ENCODE results near the gene SLC51B. TPM values are rescaled to one million over a fixed set of nuclear protein-coding genes. Genes with fewer than 3 reads are reported as not detected.

SLC51B gene
- total RNA-seq (2012; rRNA removed) (not detected in 2 replicates), polyA plus RNA-seq (2012; rRNA removed) (0.16 TPM in 1 of 2 replicates, not detected in the other), Bru-seq, nascent RNA (not detected), BruChase-seq, experiment 1, labeled RNA remaining after a 6-hour chase (not detected), BruChase-seq, experiment 2, labeled RNA remaining after a 2-hour chase (percentile 9 among the genes with signal in this experiment)
- polyA plus RNA-seq (2012; cell fraction: cytosol; rRNA removed) = 0.09 TPM in 1 of 2 replicates, not detected in the other
- polyA plus RNA-seq (2012; cell fraction: nucleus; rRNA removed; ENCODE audit: low replicate concordance) = not detected in 2 replicates
- long read RNA-seq = 0 reads

DNA sequence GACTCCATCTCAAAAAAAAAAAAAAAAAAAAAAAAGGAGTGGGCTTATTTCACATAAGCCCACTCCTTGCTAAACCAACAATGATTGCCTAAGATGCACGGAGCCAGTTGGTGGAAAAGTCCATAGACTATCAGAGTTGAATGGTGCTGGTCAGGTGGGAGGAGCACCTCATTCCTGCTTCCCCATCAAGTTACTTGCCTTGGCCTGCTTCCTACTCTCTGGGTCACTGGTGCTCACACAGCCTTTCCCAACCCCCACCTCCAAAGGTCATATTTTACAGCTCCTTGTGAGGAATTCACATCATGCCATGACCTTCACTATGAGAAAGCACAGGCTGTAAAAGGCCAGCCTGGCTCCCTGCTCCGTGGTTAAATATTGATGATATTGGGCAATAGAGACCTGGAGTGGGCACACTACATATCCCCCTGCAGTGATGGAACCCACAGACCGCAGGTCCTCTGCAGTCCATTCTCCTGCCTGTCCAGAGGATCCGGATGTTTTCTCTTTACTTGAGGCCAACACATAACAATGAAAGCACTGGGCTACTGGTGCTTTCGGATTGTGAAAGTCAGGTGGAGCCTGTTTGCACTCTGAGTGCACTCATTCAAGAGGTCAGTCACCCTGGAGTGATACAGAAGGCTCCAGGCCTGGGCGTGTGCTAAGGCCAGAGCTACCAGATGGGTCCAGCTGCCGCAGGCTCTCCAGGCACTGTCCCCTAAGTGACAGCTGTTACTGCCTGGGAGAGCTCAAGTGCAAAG, at the start of gene SLC51B:
Gene SLC51B (plus strand): TSS at position 664 of the 758 bp plus-strand sequence. CDS start 4,618 bp downstream, outside the sequence.
- peak within 1 kb of the TSS; percentile 41 for H3K4ac ChIP-seq (ENCODE audit: low read depth, low read length)
- peak within 1 kb of the TSS; percentile 23 for H2AFZ ChIP-seq (replicated peaks; ENCODE audit: low read length, poor library complexity)
- H3K4me2 ChIP-seq (ENCODE audit: low read depth, low read length) = no peak within 1 kb of the TSS; the same call in 1 of the 2 replicates
- H3K4me3 ChIP-seq (ENCODE audit: insufficient read depth, low read depth, low read length) = no peak within 1 kb of the TSS
- H3K4me1 ChIP-seq (ENCODE audit: control insufficient read depth, insufficient read depth, low read length) = peaks cover 21% of the 10 kb centered on the region
- H3K27ac ChIP-seq (ENCODE audit: insufficient read depth, low read length) = no peak within 1 kb of the TSS
- peak within 1 kb of the TSS; percentile 31; the same call in 1 of the 2 replicates for H3K14ac ChIP-seq (replicated peaks; ENCODE audit: low read depth, low read length)
- H4K91ac ChIP-seq (ENCODE audit: insufficient read depth, low read depth, low read length) = 0 out of 2 replicates have a peak within 1 kb of the TSS, but pooled peaks have one; percentile 14
- no peaks in the 10 kb centered on the region for H3K27me3 ChIP-seq (ENCODE audit: control insufficient read depth, insufficient read depth, low read length)
- H4K20me1 ChIP-seq (ENCODE audit: insufficient read depth, low read length) = no peaks in the 10 kb centered on the region
- POLR2A ChIA-PET (ENCODE audit: unreplicated experiment) = no interaction called here
- WGBS, 2 experiments (ENCODE audit: extremely low coverage in 2 of 2, insufficient read length in 1 of 2) = 67% methylated on average over 1 of the region's 7 CpGs; no CpG with 5 or more reads in 1 of the 2 experiments
- H2AK9ac ChIP-seq (replicated peaks; ENCODE audit: low read depth, low read length, poor library complexity) = peak within 1 kb of the TSS; percentile 68
- BruUV-seq (replicated peaks) = no TSS peak
- ATAC-seq (ENCODE audit: low read depth) = no peak
- H3K9me1 ChIP-seq (ENCODE audit: insufficient read depth, low read length) = peaks cover 21% of the 10 kb centered on the region
- H3K36me3 ChIP-seq (ENCODE audit: control insufficient read depth, insufficient read depth, low read length) = no peaks in the 10 kb centered on the region
- no peak within 1 kb of the TSS for H2BK5ac ChIP-seq (ENCODE audit: low read depth, low read length, poor library complexity, severe bottlenecking)
- H3K18ac ChIP-seq (ENCODE audit: low read depth, low read length) = no peak within 1 kb of the TSS
- H2BK20ac ChIP-seq (ENCODE audit: low read depth, low read length) = peak within 1 kb of the TSS; percentile 44
- peak within 1 kb of the TSS in 1 of 2 experiments; percentile 42; a peak in 1 of 4 replicates for H4K8ac ChIP-seq (ENCODE audit: low read depth in 2 of 2, low read length in 2 of 2)
- intact Hi-C loops (cut with micrococcal nuclease) (no loop called here), in situ Hi-C loops (cut with MboI; ENCODE audit: low sequenced_read_pairs) (no loop called here), dilution Hi-C loops (cut with HindIII; ENCODE audit: low sequenced_read_pairs, unreplicated experiment) (no loop called here)
- TF ChIP-seq CEBPB (IDR thresholded peaks at IDR 0.05; ENCODE audit: low read depth, low read length) (peak; percentile 33; the same call in 1 of the 2 replicates), BHLHE40 (IDR thresholded peaks at IDR 0.05; ENCODE audit: low read depth, low read length) (no peak), MXI1 (IDR thresholded peaks at IDR 0.05; ENCODE audit: borderline replicate concordance, low read depth, low read length) (no peak), FOS (IDR thresholded peaks at IDR 0.05; ENCODE audit: low read depth, low read length) (no peak), RCOR1 (IDR thresholded peaks at IDR 0.05; ENCODE audit: insufficient replicate concordance, low read length) (no peak), RFX5 (IDR thresholded peaks at IDR 0.05; ENCODE audit: low read depth, low read length) (no peak)
- TF ChIP-seq, protein P1, sequence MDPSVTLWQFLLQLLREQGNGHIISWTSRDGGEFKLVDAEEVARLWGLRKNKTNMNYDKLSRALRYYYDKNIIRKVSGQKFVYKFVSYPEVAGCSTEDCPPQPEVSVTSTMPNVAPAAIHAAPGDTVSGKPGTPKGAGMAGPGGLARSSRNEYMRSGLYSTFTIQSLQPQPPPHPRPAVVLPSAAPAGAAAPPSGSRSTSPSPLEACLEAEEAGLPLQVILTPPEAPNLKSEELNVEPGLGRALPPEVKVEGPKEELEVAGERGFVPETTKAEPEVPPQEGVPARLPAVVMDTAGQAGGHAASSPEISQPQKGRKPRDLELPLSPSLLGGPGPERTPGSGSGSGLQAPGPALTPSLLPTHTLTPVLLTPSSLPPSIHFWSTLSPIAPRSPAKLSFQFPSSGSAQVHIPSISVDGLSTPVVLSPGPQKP (IDR thresholded peaks at IDR 0.05; ENCODE audit: borderline replicate concordance, low read depth, low read length) = no peak
- TF ChIP-seq, protein P2, sequence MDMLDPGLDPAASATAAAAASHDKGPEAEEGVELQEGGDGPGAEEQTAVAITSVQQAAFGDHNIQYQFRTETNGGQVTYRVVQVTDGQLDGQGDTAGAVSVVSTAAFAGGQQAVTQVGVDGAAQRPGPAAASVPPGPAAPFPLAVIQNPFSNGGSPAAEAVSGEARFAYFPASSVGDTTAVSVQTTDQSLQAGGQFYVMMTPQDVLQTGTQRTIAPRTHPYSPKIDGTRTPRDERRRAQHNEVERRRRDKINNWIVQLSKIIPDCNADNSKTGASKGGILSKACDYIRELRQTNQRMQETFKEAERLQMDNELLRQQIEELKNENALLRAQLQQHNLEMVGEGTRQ (IDR thresholded peaks at IDR 0.05; ENCODE audit: low read depth, low read length) = no peak
- H3K23ac ChIP-seq (ENCODE audit: low read depth, low read length) = no peak within 1 kb of the TSS
- H3K9me3 ChIP-seq (ENCODE audit: control insufficient read depth, insufficient read depth, low read length) = no peaks in the 10 kb centered on the region
- no peak within 1 kb of the TSS for H3K56ac ChIP-seq (ENCODE audit: extremely low read depth, insufficient read depth, low read length)
- no peak within 1 kb of the TSS; the same call in 2 of the 3 replicates for H2BK15ac ChIP-seq (ENCODE audit: low read depth, low read length)
- H3K79me1 ChIP-seq (ENCODE audit: low read depth in 1 of 2, low read length in 2 of 2) = no peaks in the 10 kb centered on the region; a peak in 1 of 4 replicates
- CTCF ChIA-PET = interaction anchor here (0.6 to 1.9 kb wide), 3 partner anchors 11 to 58 kb away, joined by 3 to 7 read pairs (median 6); no protein-coding TSS in a partner anchor
- DNase-seq = no peak
- peak within 1 kb of the TSS; percentile 61 for H2AK5ac ChIP-seq (ENCODE audit: low read depth, low read length)
- peak within 1 kb of the TSS; percentile 5; the same call in 1 of the 2 replicates for H4K5ac ChIP-seq (ENCODE audit: low read depth, low read length)
- H3K9ac ChIP-seq (ENCODE audit: low read depth, low read length) = no peak within 1 kb of the TSS
- H2BK120ac ChIP-seq (ENCODE audit: low read depth, low read length) = peak within 1 kb of the TSS; percentile 12; the same call in 1 of the 2 replicates

All from IMR-90 (cell line).